HG03097 (cell line): ENCODE results near the gene CERS4.
"Not testable (repeated sequence)": the region's sequence is repeated elsewhere in the genome, so short reads cannot be mapped to it uniquely, and the experiment has no call there.

Experiments used
- ATAC-seq: cut with Tn5 transposase; IDR thresholded peaks from one replicate; pipeline ENCODE4 v1.9.1; 2021; ENCODE audit not compliant: unreplicated experiment, low FRiP score

The CERS4 gene

GRCh38 chr19:8208922-8209461 lies at the start of gene CERS4:
Gene CERS4 (plus strand): TSS chr19:8209370. CDS start chr19:8251077, 41,707 bp downstream.
- ATAC-seq = peak; percentile 44

GRCh38 chr19:8161135-8161646 lies 48.0 kb upstream of the CERS4 start:
- ATAC-seq = no peak

- ATAC-seq = no peak
Observed at GRCh38 chr19:8163759-8164158, 45.4 kb upstream of the CERS4 start.

- ATAC-seq = no peak
Observed at GRCh38 chr19:8167985-8168384, 41.2 kb upstream of the CERS4 start.

- no peak for ATAC-seq
Observed at GRCh38 chr19:8168537-8168936, 40.6 kb upstream of the CERS4 start.

GRCh38 chr19:8174706-8175105 lies 34.5 kb upstream of the CERS4 start:
- ATAC-seq = no peak

GRCh38 chr19:8180018-8180417 lies 29.2 kb upstream of the CERS4 start:
- no peak for ATAC-seq

- ATAC-seq = no peak
Observed at GRCh38 chr19:8184274-8184673, 24.9 kb upstream of the CERS4 start.

- ATAC-seq = no peak
Observed at GRCh38 chr19:8185343-8186068, 23.7 kb upstream of the CERS4 start.

- ATAC-seq = no peak
Observed at GRCh38 chr19:8192221-8192820, 16.8 kb upstream of the CERS4 start.

GRCh38 chr19:8194528-8195267 lies 14.5 kb upstream of the CERS4 start:
- peak; percentile 3 for ATAC-seq

- ATAC-seq = no peak
Observed at GRCh38 chr19:8196271-8196927, 12.8 kb upstream of the CERS4 start.

- ATAC-seq = not testable (repeated sequence)
Observed at GRCh38 chr19:8203288-8204120, 5.7 kb upstream of the CERS4 start.

- ATAC-seq = no peak
Observed at GRCh38 chr19:8204961-8205360, 4.2 kb upstream of the CERS4 start.

- no peak for ATAC-seq
Observed at GRCh38 chr19:8206147-8207087, 2.8 kb upstream of the CERS4 start.

GRCh38 chr19:8207326-8207725 lies 1.8 kb upstream of the CERS4 start:
- ATAC-seq = not testable (repeated sequence)

GRCh38 chr19:8208119-8208921 lies 850 bp upstream of the CERS4 start:
- ATAC-seq = peak; percentile 16
